ENCODE results near the gene USP3.

The USP3 gene

GRCh38 chr15:63588826-63589225 is 84.4 kb downstream of the USP3 start:
- no peak overlapping the region for H3K9ac ChIP-seq (ENCODE audit: low read depth, low read length, poor library complexity)
- no peak overlapping the region for H2BK120ac ChIP-seq (ENCODE audit: low read depth, low read length)
- H3K36me3 ChIP-seq (replicated peaks in 1 of 2; ENCODE audit: control insufficient read depth in 2 of 2, insufficient read depth in 2 of 2, low read length in 2 of 2) = peaks cover 11 to 98% of the 10 kb centered on the region in 2 donors
- no peak overlapping the region for H3K23ac ChIP-seq (ENCODE audit: low read depth, low read length, poor library complexity)
- no peak overlapping the region for H2AFZ ChIP-seq (ENCODE audit: low read length)
- H3K27ac ChIP-seq (replicated peaks; ENCODE audit: low read length) = no peak overlapping the region
- H2BK5ac ChIP-seq (ENCODE audit: low read length) = no peak overlapping the region
- H3K9me3 ChIP-seq (replicated peaks in 1 of 2; ENCODE audit: control insufficient read depth in 2 of 2, insufficient read depth in 1 of 2, low read depth in 1 of 2, low read length in 2 of 2) = peaks cover 0 to 10% of the 10 kb centered on the region in 2 donors
- no peak overlapping the region for H3K4me3 ChIP-seq (ENCODE audit: low read length in 2 of 2)
- no peak for DNase-seq (ENCODE audit: low spot score)
- H2AK5ac ChIP-seq (ENCODE audit: low read depth, low read length) = no peak overlapping the region
- H3K27me3 ChIP-seq (ENCODE audit: control insufficient read depth in 3 of 3, insufficient read depth in 3 of 3, low read depth in 1 of 3, low read length in 3 of 3) = no peaks in the 10 kb centered on the region
- no peak overlapping the region for H2BK15ac ChIP-seq (ENCODE audit: low read length)
- no peak overlapping the region for H3K14ac ChIP-seq (ENCODE audit: low read length)
- no peak overlapping the region for H4K91ac ChIP-seq (ENCODE audit: low read depth, low read length, poor library complexity)
- H2BK12ac ChIP-seq (ENCODE audit: low read length) = no peak overlapping the region
- H3K4me2 ChIP-seq (ENCODE audit: insufficient read depth, low read length, poor library complexity, severe bottlenecking) = no peak overlapping the region
- no peaks in the 10 kb centered on the region for H3K4me1 ChIP-seq (ENCODE audit: control insufficient read depth in 2 of 2, insufficient read depth in 1 of 2, low read depth in 1 of 2, low read length in 2 of 2)
- H3K4ac ChIP-seq (ENCODE audit: low read length) = no peak overlapping the region
- WGBS, 2 donors (ENCODE audit: extremely low coverage in 2 of 2, insufficient read length in 2 of 2, insufficient replicate concordance in 1 of 2) = no CpG with 5 or more reads among the region's 6 CpGs
- no peaks in the 10 kb centered on the region for H3K79me1 ChIP-seq (ENCODE audit: low read depth, low read length)
- no peak overlapping the region for H4K8ac ChIP-seq (ENCODE audit: low read depth, low read length)
- H3K18ac ChIP-seq (ENCODE audit: low read length) = no peak overlapping the region

- Histone ChIP-seq H3K4me3 (ENCODE audit: low read length in 2 of 2) (no peak overlapping the region), H3K27ac (replicated peaks; ENCODE audit: low read length) (no peak overlapping the region), H2AK5ac (ENCODE audit: low read depth, low read length) (no peak overlapping the region), H3K27me3 (ENCODE audit: control insufficient read depth in 3 of 3, insufficient read depth in 3 of 3, low read depth in 1 of 3, low read length in 3 of 3) (no peaks in the 10 kb centered on the region), H3K79me1 (ENCODE audit: low read depth, low read length) (no peaks in the 10 kb centered on the region), H3K4ac (ENCODE audit: low read length) (no peak overlapping the region), H2BK5ac (ENCODE audit: low read length) (no peak overlapping the region), H4K8ac (ENCODE audit: low read depth, low read length) (peak overlapping the region; percentile 74), H2BK15ac (ENCODE audit: low read length) (no peak overlapping the region), H2BK12ac (ENCODE audit: low read length) (no peak overlapping the region), H2BK120ac (ENCODE audit: low read depth, low read length) (no peak overlapping the region), H3K9me3 (replicated peaks in 1 of 2; ENCODE audit: control insufficient read depth in 2 of 2, insufficient read depth in 1 of 2, low read depth in 1 of 2, low read length in 2 of 2) (no peaks in the 10 kb centered on the region), H3K23ac (ENCODE audit: low read depth, low read length, poor library complexity) (no peak overlapping the region), H4K91ac (ENCODE audit: low read depth, low read length, poor library complexity) (no peak overlapping the region), H3K4me2 (ENCODE audit: insufficient read depth, low read length, poor library complexity, severe bottlenecking) (no peak overlapping the region), H3K9ac (ENCODE audit: low read depth, low read length, poor library complexity) (no peak overlapping the region), H3K4me1 (ENCODE audit: control insufficient read depth in 2 of 2, insufficient read depth in 1 of 2, low read depth in 1 of 2, low read length in 2 of 2) (peaks cover 8% of the 10 kb centered on the region in 2 donors), H2AFZ (ENCODE audit: low read length) (no peak overlapping the region), H3K18ac (ENCODE audit: low read length) (no peak overlapping the region), H3K14ac (ENCODE audit: low read length) (no peak overlapping the region), H3K36me3 (replicated peaks in 1 of 2; ENCODE audit: control insufficient read depth in 2 of 2, insufficient read depth in 2 of 2, low read length in 2 of 2) (peaks cover 9 to 66% of the 10 kb centered on the region in 2 donors)
- no CpG with 5 or more reads among the region's 9 CpGs for WGBS, 2 donors (ENCODE audit: extremely low coverage in 2 of 2, insufficient read length in 2 of 2, insufficient replicate concordance in 1 of 2)
- DNase-seq (ENCODE audit: low spot score) = no peak
Observed at GRCh38 chr15:63593705-63594671, 89.6 kb downstream of the USP3 start.

GRCh38 chr15:63595065-63595464 is 90.7 kb downstream of the USP3 start:
- H2BK12ac ChIP-seq (ENCODE audit: low read length) = no peak overlapping the region
- no peak overlapping the region for H4K8ac ChIP-seq (ENCODE audit: low read depth, low read length)
- no peak overlapping the region for H3K4me2 ChIP-seq (ENCODE audit: insufficient read depth, low read length, poor library complexity, severe bottlenecking)
- no peak overlapping the region for H3K14ac ChIP-seq (ENCODE audit: low read length)
- H2AK5ac ChIP-seq (ENCODE audit: low read depth, low read length) = no peak overlapping the region
- H3K27ac ChIP-seq (replicated peaks; ENCODE audit: low read length) = no peak overlapping the region
- H4K91ac ChIP-seq (ENCODE audit: low read depth, low read length, poor library complexity) = no peak overlapping the region
- H3K36me3 ChIP-seq (replicated peaks in 1 of 2; ENCODE audit: control insufficient read depth in 2 of 2, insufficient read depth in 2 of 2, low read length in 2 of 2) = peaks cover 9 to 55% of the 10 kb centered on the region in 2 donors
- H3K79me1 ChIP-seq (ENCODE audit: low read depth, low read length) = no peaks in the 10 kb centered on the region
- H3K27me3 ChIP-seq (ENCODE audit: control insufficient read depth in 3 of 3, insufficient read depth in 3 of 3, low read depth in 1 of 3, low read length in 3 of 3) = no peaks in the 10 kb centered on the region
- no CpG with 5 or more reads among the region's 3 CpGs for WGBS, 2 donors (ENCODE audit: extremely low coverage in 2 of 2, insufficient read length in 2 of 2, insufficient replicate concordance in 1 of 2)
- H3K4me1 ChIP-seq (ENCODE audit: control insufficient read depth in 2 of 2, insufficient read depth in 1 of 2, low read depth in 1 of 2, low read length in 2 of 2) = peaks cover 10% of the 10 kb centered on the region in 2 donors
- H2BK120ac ChIP-seq (ENCODE audit: low read depth, low read length) = no peak overlapping the region
- no peak for DNase-seq (ENCODE audit: low spot score)
- H3K18ac ChIP-seq (ENCODE audit: low read length) = peak overlapping the region; percentile 41
- H2AFZ ChIP-seq (ENCODE audit: low read length) = no peak overlapping the region
- no peak overlapping the region for H3K4ac ChIP-seq (ENCODE audit: low read length)
- H3K4me3 ChIP-seq (ENCODE audit: low read length in 2 of 2) = no peak overlapping the region
- H3K9me3 ChIP-seq (replicated peaks in 1 of 2; ENCODE audit: control insufficient read depth in 2 of 2, insufficient read depth in 1 of 2, low read depth in 1 of 2, low read length in 2 of 2) = no peaks in the 10 kb centered on the region
- H2BK15ac ChIP-seq (ENCODE audit: low read length) = no peak overlapping the region
- H2BK5ac ChIP-seq (ENCODE audit: low read length) = no peak overlapping the region
- H3K9ac ChIP-seq (ENCODE audit: low read depth, low read length, poor library complexity) = no peak overlapping the region
- H3K23ac ChIP-seq (ENCODE audit: low read depth, low read length, poor library complexity) = no peak overlapping the region

- no CpG with 5 or more reads among the region's 1 CpG for WGBS, 2 donors (ENCODE audit: extremely low coverage in 2 of 2, insufficient read length in 2 of 2, insufficient replicate concordance in 1 of 2)
- H3K27ac ChIP-seq (replicated peaks; ENCODE audit: low read length) = no peak overlapping the region
- DNase-seq (ENCODE audit: low spot score) = no peak
Observed at GRCh38 chr15:63595688-63596087, 91.3 kb downstream of the USP3 start.

More at GRCh38 chr15:63595688-63596087, 91.3 kb downstream of the USP3 start:
- Histone ChIP-seq H3K9me3 (replicated peaks in 1 of 2; ENCODE audit: control insufficient read depth in 2 of 2, insufficient read depth in 1 of 2, low read depth in 1 of 2, low read length in 2 of 2) (no peaks in the 10 kb centered on the region), H3K4ac (ENCODE audit: low read length) (no peak overlapping the region), H3K9ac (ENCODE audit: low read depth, low read length, poor library complexity) (no peak overlapping the region), H2AK5ac (ENCODE audit: low read depth, low read length) (no peak overlapping the region), H4K91ac (ENCODE audit: low read depth, low read length, poor library complexity) (no peak overlapping the region), H3K18ac (ENCODE audit: low read length) (no peak overlapping the region), H2BK15ac (ENCODE audit: low read length) (no peak overlapping the region), H3K4me3 (ENCODE audit: low read length in 2 of 2) (no peak overlapping the region), H3K4me2 (ENCODE audit: insufficient read depth, low read length, poor library complexity, severe bottlenecking) (no peak overlapping the region), H4K8ac (ENCODE audit: low read depth, low read length) (no peak overlapping the region), H2BK120ac (ENCODE audit: low read depth, low read length) (no peak overlapping the region), H3K4me1 (ENCODE audit: control insufficient read depth in 2 of 2, insufficient read depth in 1 of 2, low read depth in 1 of 2, low read length in 2 of 2) (peaks cover 12 to 14% of the 10 kb centered on the region in 2 donors), H3K79me1 (ENCODE audit: low read depth, low read length) (no peaks in the 10 kb centered on the region), H2BK5ac (ENCODE audit: low read length) (no peak overlapping the region), H3K23ac (ENCODE audit: low read depth, low read length, poor library complexity) (no peak overlapping the region), H3K36me3 (replicated peaks in 1 of 2; ENCODE audit: control insufficient read depth in 2 of 2, insufficient read depth in 2 of 2, low read length in 2 of 2) (peaks cover 7 to 49% of the 10 kb centered on the region in 2 donors), H3K27me3 (ENCODE audit: control insufficient read depth in 3 of 3, insufficient read depth in 3 of 3, low read depth in 1 of 3, low read length in 3 of 3) (no peaks in the 10 kb centered on the region), H3K14ac (ENCODE audit: low read length) (no peak overlapping the region), H2BK12ac (ENCODE audit: low read length) (no peak overlapping the region), H2AFZ (ENCODE audit: low read length) (no peak overlapping the region)
